ENCODE measurements around the gene CLDN9. TPM values are rescaled to one million over a fixed set of nuclear protein-coding genes. Genes with fewer than 3 reads are reported as not detected.

CLDN9 gene
- total and polyA plus RNA-seq, 9 of the 15 experiments (the other 6 are each of a cell fraction or from before 2014, with no cell fraction given), result 0.12 to 0.44 (median 0.22) TPM; not detected in 4

DNA sequence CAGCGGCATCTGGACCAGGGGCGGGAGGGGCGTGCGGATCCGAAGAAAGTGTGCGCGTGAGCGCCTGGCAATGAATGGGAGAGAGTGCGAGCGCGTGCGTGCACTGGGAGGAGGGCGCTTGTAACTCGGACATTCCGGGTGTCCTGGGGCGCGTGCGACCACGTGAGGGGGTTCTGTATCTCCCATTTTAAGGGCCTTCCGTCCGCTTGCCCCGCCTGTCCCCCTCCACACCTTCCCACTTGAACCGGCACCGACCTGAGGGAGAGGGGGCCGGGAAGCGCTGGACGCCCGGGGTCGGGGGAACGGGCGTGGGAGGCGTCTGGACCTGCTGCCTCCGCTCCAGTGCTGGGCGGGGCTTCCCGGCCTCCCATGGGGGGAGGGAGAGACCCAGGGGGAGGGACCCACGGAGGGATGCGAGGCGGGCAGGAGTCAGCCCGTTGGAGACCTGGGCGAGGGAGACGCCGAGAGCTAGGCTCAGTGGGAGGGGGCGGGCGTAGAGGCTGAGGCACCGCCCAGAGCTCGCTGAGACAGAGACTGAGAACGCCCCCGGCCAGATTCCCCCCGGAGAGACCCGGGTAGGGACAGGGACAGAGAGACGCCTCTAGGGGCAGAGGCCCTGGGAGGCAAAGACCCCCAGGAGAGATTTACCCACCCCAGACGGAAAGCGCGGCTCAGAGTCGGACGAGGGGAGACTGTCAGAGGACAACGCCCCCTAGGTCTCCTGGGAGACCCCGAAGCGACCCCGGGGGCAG, 48.8 kb upstream of the CLDN9 start, which contains the start of gene KREMEN2 (continued):
- TF ChIP-seq ZFX (CRISPR knock-in tag; IDR thresholded peaks at IDR 0.05) (no peak), MAFG (tag; conservative IDR thresholded peaks at IDR 0.05) (no peak), FOXK2 (conservative IDR thresholded peaks at IDR 0.05 in 1 of 2, IDR thresholded peaks at IDR 0.05 in 1 of 2; ENCODE audit: low read depth in 2 of 2) (no peak), ZNF143 (CRISPR knock-in tag; IDR thresholded peaks at IDR 0.05) (no peak), PHTF2 (CRISPR knock-in tag; IDR thresholded peaks at IDR 0.05) (no peak), SIX5 (IDR thresholded peaks at IDR 0.05; ENCODE audit: borderline replicate concordance in 1 of 2, insufficient read depth in 1 of 2, low read depth in 1 of 2, low read length in 2 of 2) (no peak), NFRKB (IDR thresholded peaks at IDR 0.05; ENCODE audit: low read depth) (no peak), ZNF24 (IDR thresholded peaks at IDR 0.05) (no peak), XRCC4 (IDR thresholded peaks at IDR 0.05; ENCODE audit: extremely low read depth, insufficient read depth, insufficient read length) (no peak), DNMT1 (IDR thresholded peaks at IDR 0.05) (no peak), NBN (IDR thresholded peaks at IDR 0.05; ENCODE audit: low read depth) (0 out of 2 replicates have a peak, but pooled peaks have one; percentile 56), ZNF253 (CRISPR knock-in tag; conservative IDR thresholded peaks at IDR 0.05) (no peak), ZSCAN29 (IDR thresholded peaks at IDR 0.05) (0 out of 2 replicates have a peak, but pooled peaks have one; percentile 65), PHF8 (IDR thresholded peaks at IDR 0.05; ENCODE audit: borderline replicate concordance, low read length) (peak; percentile 40; the same call in 1 of the 2 replicates), ZNF274 (IDR thresholded peaks at IDR 0.05; ENCODE audit: borderline replicate concordance, low read depth, low read length) (no peak), ZNF174 (CRISPR knock-in tag; IDR thresholded peaks at IDR 0.05) (no peak), FUS (optimal IDR thresholded peaks at IDR 0.05; ENCODE audit: low read depth, low read length) (no peak), NONO (IDR thresholded peaks at IDR 0.05; ENCODE audit: low read depth in 2 of 2, low read length in 1 of 2) (no peak)
- TF ChIP-seq, protein P1, sequence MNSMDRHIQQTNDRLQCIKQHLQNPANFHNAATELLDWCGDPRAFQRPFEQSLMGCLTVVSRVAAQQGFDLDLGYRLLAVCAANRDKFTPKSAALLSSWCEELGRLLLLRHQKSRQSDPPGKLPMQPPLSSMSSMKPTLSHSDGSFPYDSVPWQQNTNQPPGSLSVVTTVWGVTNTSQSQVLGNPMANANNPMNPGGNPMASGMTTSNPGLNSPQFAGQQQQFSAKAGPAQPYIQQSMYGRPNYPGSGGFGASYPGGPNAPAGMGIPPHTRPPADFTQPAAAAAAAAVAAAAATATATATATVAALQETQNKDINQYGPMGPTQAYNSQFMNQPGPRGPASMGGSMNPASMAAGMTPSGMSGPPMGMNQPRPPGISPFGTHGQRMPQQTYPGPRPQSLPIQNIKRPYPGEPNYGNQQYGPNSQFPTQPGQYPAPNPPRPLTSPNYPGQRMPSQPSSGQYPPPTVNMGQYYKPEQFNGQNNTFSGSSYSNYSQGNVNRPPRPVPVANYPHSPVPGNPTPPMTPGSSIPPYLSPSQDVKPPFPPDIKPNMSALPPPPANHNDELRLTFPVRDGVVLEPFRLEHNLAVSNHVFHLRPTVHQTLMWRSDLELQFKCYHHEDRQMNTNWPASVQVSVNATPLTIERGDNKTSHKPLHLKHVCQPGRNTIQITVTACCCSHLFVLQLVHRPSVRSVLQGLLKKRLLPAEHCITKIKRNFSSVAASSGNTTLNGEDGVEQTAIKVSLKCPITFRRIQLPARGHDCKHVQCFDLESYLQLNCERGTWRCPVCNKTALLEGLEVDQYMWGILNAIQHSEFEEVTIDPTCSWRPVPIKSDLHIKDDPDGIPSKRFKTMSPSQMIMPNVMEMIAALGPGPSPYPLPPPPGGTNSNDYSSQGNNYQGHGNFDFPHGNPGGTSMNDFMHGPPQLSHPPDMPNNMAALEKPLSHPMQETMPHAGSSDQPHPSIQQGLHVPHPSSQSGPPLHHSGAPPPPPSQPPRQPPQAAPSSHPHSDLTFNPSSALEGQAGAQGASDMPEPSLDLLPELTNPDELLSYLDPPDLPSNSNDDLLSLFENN (IDR thresholded peaks at IDR 0.05; ENCODE audit: low read depth in 2 of 2, low read length in 2 of 2), result no peak
- TF ChIP-seq, protein P2, sequence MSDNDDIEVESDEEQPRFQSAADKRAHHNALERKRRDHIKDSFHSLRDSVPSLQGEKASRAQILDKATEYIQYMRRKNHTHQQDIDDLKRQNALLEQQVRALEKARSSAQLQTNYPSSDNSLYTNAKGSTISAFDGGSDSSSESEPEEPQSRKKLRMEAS (CRISPR knock-in tag; IDR thresholded peaks at IDR 0.05), result peak; percentile 95
- TF ChIP-seq, protein P3, sequence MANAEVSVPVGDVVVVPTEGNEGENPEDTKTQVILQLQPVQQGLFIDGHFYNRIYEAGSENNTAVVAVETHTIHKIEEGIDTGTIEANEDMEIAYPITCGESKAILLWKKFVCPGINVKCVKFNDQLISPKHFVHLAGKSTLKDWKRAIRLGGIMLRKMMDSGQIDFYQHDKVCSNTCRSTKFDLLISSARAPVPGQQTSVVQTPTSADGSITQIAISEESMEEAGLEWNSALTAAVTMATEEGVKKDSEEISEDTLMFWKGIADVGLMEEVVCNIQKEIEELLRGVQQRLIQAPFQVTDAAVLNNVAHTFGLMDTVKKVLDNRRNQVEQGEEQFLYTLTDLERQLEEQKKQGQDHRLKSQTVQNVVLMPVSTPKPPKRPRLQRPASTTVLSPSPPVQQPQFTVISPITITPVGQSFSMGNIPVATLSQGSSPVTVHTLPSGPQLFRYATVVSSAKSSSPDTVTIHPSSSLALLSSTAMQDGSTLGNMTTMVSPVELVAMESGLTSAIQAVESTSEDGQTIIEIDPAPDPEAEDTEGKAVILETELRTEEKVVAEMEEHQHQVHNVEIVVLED (CRISPR knock-in tag; IDR thresholded peaks at IDR 0.05), result no peak
- TF ChIP-seq, protein P4, sequence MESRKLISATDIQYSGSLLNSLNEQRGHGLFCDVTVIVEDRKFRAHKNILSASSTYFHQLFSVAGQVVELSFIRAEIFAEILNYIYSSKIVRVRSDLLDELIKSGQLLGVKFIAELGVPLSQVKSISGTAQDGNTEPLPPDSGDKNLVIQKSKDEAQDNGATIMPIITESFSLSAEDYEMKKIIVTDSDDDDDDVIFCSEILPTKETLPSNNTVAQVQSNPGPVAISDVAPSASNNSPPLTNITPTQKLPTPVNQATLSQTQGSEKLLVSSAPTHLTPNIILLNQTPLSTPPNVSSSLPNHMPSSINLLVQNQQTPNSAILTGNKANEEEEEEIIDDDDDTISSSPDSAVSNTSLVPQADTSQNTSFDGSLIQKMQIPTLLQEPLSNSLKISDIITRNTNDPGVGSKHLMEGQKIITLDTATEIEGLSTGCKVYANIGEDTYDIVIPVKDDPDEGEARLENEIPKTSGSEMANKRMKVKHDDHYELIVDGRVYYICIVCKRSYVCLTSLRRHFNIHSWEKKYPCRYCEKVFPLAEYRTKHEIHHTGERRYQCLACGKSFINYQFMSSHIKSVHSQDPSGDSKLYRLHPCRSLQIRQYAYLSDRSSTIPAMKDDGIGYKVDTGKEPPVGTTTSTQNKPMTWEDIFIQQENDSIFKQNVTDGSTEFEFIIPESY (CRISPR knock-in tag; IDR thresholded peaks at IDR 0.05), result no peak
